HG03565 (cell line): ENCODE results near the gene CRYBB3.

Experiments used
- ATAC-seq: cut with Tn5 transposase; IDR thresholded peaks from one replicate; pipeline ENCODE4 v1.9.1; 2021; ENCODE audit warnings: mild to moderate bottlenecking, moderate library complexity; ENCODE audit not compliant: unreplicated experiment

CRYBB3 gene

DNA sequence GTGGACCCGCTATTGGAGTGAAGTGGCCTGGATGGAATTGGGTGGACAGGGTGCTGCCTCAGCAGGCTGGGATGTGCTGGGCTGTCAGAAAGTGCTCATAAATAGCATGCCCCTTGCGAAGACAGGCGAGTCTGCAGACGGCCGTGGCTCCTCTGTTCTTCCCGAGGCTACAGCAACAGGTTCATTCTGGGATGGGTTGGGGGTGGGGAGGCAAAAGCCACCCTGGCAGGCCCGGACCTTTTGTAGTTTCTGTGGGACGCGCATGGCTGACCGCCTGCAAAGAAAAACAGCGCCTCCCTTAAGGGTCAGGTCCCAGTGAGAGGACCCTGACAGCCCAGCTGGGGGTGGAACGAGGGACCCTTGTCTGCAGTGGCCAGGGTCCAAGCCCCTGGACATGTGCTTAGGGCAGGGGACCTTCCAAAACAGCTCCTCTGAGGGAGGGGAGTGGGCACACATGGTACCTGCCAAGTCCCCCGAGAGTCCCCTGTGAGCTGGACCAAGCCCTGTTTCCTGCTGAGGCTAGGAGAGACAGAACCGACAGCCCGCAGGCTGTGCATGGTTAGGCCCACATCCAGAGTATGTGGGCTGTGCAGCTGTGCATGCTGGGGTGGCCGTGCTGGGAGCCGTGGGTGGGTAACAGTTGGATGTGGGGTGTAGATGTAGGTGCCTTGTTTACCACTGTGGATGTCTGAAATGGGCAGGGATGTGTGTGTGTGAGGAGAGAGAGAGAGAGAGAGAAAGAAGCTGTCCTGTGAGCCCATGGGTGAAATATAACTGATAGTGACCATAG is at the start of gene CRYBB3:
Gene CRYBB3 (plus strand): TSS at position 128 of the 790 bp plus-strand sequence. CDS start 1,539 bp downstream, outside the sequence.
- no peak for ATAC-seq

DNA sequence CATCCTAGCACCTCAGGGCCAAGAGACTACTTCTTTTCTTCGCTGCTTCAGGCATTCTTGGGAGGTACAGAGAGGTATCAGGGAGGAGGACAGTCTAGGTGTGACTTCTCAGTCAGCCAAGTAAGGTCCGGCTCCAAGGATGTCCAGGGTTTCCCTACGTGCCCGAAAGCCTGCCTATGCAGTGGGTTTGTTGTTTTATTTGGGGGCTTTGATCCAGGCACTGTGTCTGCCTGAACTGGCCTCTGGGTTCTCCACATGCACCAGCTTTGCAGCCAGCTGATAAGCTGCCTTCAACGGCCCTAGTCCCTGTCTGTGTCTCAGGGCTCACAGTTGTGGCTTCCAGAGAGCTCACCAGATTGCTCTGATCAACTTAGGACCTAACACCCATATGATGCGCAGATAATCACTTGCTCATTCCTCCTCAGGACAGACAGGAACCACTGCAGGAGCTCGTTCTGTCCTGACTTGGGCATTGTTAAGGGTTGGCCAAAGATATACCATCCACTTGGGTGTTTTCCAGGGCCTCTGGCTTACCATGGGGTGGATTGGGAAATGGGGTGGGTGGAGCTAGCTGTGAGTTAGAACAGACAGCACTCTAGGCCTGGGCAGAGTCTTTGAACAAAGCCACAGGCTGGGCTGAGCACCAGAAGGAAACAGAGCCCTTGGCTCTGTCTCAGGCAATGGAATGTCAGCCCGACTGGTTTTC is 45.5 kb upstream of the CRYBB3 start:
- ATAC-seq: no peak

GRCh38 chr22:25154667-25154999 is 45.0 kb upstream of the CRYBB3 start:
- no peak for ATAC-seq

GRCh38 chr22:25156736-25157135 is 42.9 kb upstream of the CRYBB3 start:
- ATAC-seq: no peak

GRCh38 chr22:25159028-25159427 is 40.6 kb upstream of the CRYBB3 start:
- no peak for ATAC-seq

DNA sequence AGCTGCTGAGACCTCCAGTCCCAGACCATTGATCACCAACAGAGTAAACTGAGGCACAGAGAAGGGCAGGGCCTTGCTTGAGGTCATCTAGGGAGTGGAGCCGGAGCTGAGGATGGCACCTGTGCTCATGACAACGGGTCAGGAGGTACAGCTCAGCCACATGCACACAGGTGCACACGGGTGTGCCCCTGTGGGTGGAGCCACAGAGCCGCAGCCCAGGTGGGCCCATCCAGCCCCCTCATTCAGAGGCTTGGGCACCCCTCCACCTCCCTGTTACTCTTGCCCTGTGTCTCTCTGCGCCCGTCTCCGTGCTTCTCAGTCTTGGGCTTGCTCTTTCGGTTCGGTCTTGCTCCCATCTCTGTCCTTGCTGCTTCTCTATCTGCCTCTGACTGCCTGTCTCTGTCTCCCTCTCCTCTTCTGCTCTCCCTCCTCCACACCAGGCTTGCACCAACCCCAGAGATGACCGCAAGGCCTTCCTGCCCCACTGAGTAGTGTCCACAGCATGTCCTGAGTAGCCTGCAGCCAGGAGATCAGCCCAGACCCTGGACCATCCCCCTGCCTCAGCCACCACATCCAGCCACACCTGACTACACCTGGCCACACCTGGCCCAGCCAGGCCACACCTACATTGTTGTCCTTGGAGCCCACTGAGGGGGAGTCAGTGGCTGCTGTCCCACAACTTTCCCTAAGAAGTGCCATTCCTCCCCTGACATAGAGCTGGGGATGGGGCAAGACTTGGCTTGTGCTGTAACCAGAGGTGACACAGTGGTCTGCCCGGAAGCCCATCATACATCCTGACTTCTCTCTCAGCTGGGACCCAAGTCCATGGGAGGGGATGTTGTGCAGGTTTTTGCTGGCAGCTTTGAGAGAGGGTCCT is 39.3 kb upstream of the CRYBB3 start:
- no peak for ATAC-seq

DNA sequence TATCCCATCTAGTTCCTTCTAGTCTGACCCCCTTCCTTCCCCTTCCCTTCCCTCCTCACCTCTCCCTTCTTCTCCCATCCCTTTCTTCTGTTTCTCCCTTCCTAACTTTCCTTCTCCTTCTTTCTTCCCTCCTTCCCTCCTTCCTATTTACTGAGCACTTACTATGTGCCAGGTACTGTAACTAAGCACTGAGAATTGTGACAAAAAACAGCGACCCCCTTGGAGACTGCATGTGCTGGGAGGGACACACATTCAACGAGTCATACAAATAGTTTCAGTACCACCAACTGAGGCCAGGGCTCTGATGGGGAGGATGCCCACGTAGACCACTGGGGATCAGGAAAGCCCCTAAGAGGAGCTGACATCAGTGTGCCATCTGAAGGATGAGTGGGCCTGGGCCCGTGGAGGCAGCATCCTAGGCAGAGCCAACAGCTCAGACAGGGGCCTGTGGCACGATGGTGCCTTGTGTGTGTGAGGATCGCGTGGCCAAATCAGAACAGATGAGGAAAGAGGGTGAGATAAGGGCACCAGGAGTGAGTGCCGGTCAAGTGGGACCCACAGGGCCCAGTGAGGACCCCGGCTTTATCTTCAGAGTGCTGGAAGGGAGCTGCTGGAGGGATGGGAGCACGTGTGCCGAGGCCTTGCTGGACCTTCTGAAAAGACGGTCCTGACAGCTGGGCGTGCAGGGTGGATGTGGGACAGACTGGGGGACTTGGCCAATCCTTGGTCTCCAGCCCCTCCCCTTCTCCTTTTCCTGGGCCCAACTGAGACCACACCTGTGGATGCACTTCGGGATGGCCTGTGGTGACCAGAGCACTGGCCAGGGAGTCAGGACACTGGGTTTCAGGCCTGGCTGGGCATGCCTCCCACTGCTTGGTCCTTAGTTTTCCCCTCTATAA is 38.4 kb upstream of the CRYBB3 start:
- no peak for ATAC-seq

GRCh38 chr22:25161916-25162530 is 37.6 kb upstream of the CRYBB3 start:
- no peak for ATAC-seq

DNA sequence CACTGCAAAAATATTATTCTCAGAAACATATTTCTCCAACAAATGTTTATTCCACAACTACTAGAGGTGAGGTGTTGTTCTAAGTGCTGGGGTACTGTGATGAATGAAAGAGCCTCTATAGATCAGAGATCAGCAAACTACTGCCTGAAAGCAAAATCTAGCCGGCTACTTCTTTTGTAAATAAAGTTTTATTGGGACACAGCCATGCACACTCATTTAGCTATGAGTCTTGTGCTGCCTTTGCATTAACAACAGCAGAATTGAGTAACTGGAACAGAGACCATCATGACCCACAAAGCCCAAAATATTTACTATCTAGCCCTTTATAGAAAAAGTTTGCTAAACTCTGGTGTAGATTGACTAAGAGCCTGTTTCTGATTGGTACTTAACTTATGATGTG is 37.1 kb upstream of the CRYBB3 start:
- ATAC-seq: no peak

- no peak for ATAC-seq
Observed at GRCh38 chr22:25165785-25166184, 33.9 kb upstream of the CRYBB3 start.

- no peak for ATAC-seq
Observed at GRCh38 chr22:25166266-25167040, 33.2 kb upstream of the CRYBB3 start.

GRCh38 chr22:25167082-25167481 is 32.6 kb upstream of the CRYBB3 start:
- no peak for ATAC-seq

- no peak for ATAC-seq
Observed at GRCh38 chr22:25167834-25168601, 31.6 kb upstream of the CRYBB3 start.

GRCh38 chr22:25169278-25170031 is 30.2 kb upstream of the CRYBB3 start:
- no peak for ATAC-seq

GRCh38 chr22:25170426-25170980 is 29.2 kb upstream of the CRYBB3 start:
- no peak for ATAC-seq

DNA sequence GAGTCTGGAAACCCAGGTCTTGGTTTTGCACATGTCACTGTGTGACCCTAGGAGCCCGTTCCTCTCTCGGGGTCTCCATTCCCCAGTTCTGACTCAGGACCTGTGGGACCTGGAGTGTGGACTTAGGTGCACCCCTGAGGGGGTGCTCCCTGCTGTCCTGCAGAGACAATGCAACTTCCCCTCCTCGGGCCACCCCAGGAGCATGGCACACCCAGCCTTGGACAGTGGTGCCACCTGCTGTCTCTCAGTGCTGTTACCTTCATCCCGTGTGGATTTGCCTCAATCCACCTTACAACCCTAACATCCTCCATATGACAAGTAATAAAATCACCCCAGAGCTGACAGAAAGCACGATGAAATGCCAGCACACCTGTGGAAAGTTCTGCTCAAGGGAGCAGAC is 27.5 kb upstream of the CRYBB3 start:
- ATAC-seq: no peak

DNA sequence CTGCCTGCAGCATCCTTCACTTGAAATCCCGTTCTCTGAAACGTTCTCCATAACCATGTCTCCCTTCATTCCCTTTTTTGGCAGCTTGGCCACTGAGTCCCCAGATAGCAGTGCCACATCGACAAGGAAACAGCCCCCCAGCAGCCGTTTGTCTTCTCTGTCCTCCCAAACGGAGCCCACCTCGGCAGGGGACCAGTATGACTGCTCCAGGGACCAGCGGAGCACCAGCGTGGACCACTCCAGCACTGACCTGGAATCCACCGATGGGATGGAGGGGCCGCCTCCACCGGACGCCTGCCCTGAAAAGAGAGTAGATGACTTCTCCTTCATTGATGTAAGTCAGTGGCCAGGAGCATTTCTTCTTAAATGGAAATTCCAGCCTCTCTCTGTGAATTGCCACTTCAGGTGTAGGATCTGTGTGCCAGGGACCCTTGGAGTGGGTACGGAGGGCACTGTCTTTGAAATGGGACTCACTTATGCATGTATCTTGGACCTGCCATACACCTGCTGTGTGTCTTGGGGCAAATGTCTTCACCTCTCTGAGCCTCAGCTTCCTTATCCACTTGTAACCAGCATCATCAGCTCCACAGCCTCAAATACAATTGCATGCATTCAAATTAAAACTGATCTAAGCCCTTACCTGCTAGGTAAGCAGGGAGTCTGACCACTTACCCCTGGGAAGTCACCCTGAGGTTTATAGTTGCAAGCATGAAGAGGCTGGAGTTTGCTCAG is 25.3 kb upstream of the CRYBB3 start:
- no peak for ATAC-seq
